Loucy (cell line): ENCODE results near the gene AGPS.
"Not testable (repeated sequence)": the region's sequence is repeated elsewhere in the genome, so short reads cannot be mapped to it uniquely, and the experiment has no call there.

Experiments
- H2AFZ ChIP-seq: fragments of 200-600 bp; sonication (generic); 2 replicates; pipeline ENCODE4 v1.6.0; 2016; ENCODE audit warnings: antibody characterized with exemption, mild to moderate bottlenecking, low read length, moderate library complexity
- H3F3A ChIP-seq: fragments of 200-600 bp; 2 replicates; pipeline ENCODE4 v1.6.0; 2016; ENCODE audit warnings: antibody characterized with exemption, low read depth, mild to moderate bottlenecking
- H3K27me3 ChIP-seq: fragments of 200-600 bp; sonication (generic); 2 replicates; pipeline ENCODE4 v1.6.1; 2014; ENCODE audit warnings: low read length, mild to moderate bottlenecking; ENCODE audit not compliant: insufficient read depth, poor library complexity, severe bottlenecking
- H3K36me3 ChIP-seq: fragments of 200-600 bp; sonication (generic); 2 replicates; pipeline ENCODE4 v1.6.1; 2016; ENCODE audit warnings: low read length; ENCODE audit not compliant: insufficient read depth
- H3K4me1 ChIP-seq: fragments of 200-600 bp; sonication (generic); 2 replicates; pipeline ENCODE4 v1.5.1; 2014; ENCODE audit warnings: low read length, mild to moderate bottlenecking; ENCODE audit not compliant: insufficient read depth, poor library complexity, severe bottlenecking
- H3K4me2 ChIP-seq: fragments of 200-600 bp; sonication (generic); 2 replicates; pipeline ENCODE4 v1.6.0; 2014; ENCODE audit warnings: antibody characterized with exemption, low read length, low read depth, mild to moderate bottlenecking; ENCODE audit not compliant: poor library complexity, severe bottlenecking
- H3K4me3 ChIP-seq: fragments of 200-600 bp; sonication (generic); 2 replicates; pipeline ENCODE4 v1.5.1; 2014; ENCODE audit warnings: low read length, mild to moderate bottlenecking, mixed read lengths; ENCODE audit not compliant: poor library complexity, severe bottlenecking
- H3K79me2 ChIP-seq: fragments of 200-600 bp; sonication (generic); 2 replicates; pipeline ENCODE4 v1.6.1; 2014; ENCODE audit warnings: low read length; ENCODE audit not compliant: insufficient read depth
- H3K9ac ChIP-seq: fragments of 200-600 bp; sonication (generic); 2 replicates; pipeline ENCODE4 v1.6.0; 2014; ENCODE audit warnings: mild to moderate bottlenecking, low read depth, low read length, moderate library complexity; ENCODE audit not compliant: poor library complexity, severe bottlenecking
- H3K9me2 ChIP-seq: fragments of 200-600 bp; sonication (generic); replicated peaks from 2 replicates; pipeline ENCODE4 v1.6.1; 2016; ENCODE audit warnings: low read depth, low read length, mixed read lengths
- H3K9me3 ChIP-seq: fragments of 200-600 bp; sonication (generic); 2 replicates; pipeline ENCODE4 v1.6.1; 2014; ENCODE audit warnings: mild to moderate bottlenecking, antibody characterized with exemption, low read length, low read depth; ENCODE audit not compliant: insufficient read depth
- H4K20me1 ChIP-seq: fragments of 200-600 bp; sonication (generic); 2 replicates; pipeline ENCODE4 v1.6.0; 2014; ENCODE audit warnings: antibody characterized with exemption, low read length, mild to moderate bottlenecking; ENCODE audit not compliant: insufficient read depth, poor library complexity, severe bottlenecking
- CTCF ChIP-seq: fragments of 200-600 bp; sonication (generic); conservative IDR thresholded peaks from 2 replicates; pipeline ENCODE4 v1.5.1; 2014; ENCODE audit warnings: mild to moderate bottlenecking, antibody characterized with exemption, low read length
- EZH2phosphoT487 ChIP-seq: fragments of 200-600 bp; IDR thresholded peaks from 2 replicates; pipeline ENCODE4 v1.6.1; 2018; ENCODE audit warnings: antibody characterized with exemption, mild to moderate bottlenecking, moderate library complexity, borderline replicate concordance

The AGPS gene

GRCh38 chr2:177427316-177427715, 34.7 kb downstream of the AGPS start:
- Histone ChIP-seq H3K9ac (no peak overlapping the region), H3F3A (no peaks in the 10 kb centered on the region), H3K9me3 (peaks cover 22% of the 10 kb centered on the region; the same call in 1 of the 2 replicates), H2AFZ (no peak overlapping the region), H3K4me1 (no peaks in the 10 kb centered on the region), H3K27me3 (no peaks in the 10 kb centered on the region), H4K20me1 (no peaks in the 10 kb centered on the region), H3K36me3 (peaks cover 47% of the 10 kb centered on the region), H3K4me3 (no peak overlapping the region), H3K79me2 (peaks cover 89% of the 10 kb centered on the region), H3K4me2 (no peak overlapping the region), H3K9me2 (no peaks in the 10 kb centered on the region)
- TF ChIP-seq EZH2phosphoT487, result no peak
- no peak for TF ChIP-seq CTCF

- not testable (repeated sequence) for H3K27me3 ChIP-seq, H2AFZ ChIP-seq, H3K9me2 ChIP-seq, H3K4me1 ChIP-seq, H3F3A ChIP-seq, H3K9ac ChIP-seq, H3K4me2 ChIP-seq, H4K20me1 ChIP-seq, H3K4me3 ChIP-seq
- H3K9me3 ChIP-seq, result peaks cover 28% of the 10 kb centered on the region; the same call in 1 of the 2 replicates
- peaks cover 92% of the 10 kb centered on the region for H3K79me2 ChIP-seq
- H3K36me3 ChIP-seq, result peaks cover 50% of the 10 kb centered on the region
These were observed 35.4 kb downstream of the AGPS start for GRCh38 chr2:177427936-177428335.

- Histone ChIP-seq H3K27me3 (no peaks in the 10 kb centered on the region), H3K9me2 (no peaks in the 10 kb centered on the region), H3K4me3 (no peak overlapping the region), H3K36me3 (peaks cover 57% of the 10 kb centered on the region), H3K4me2 (no peak overlapping the region), H3F3A (no peaks in the 10 kb centered on the region), H3K9me3 (peaks cover 44% of the 10 kb centered on the region; the same call in 1 of the 2 replicates), H3K4me1 (no peaks in the 10 kb centered on the region), H2AFZ (no peak overlapping the region), H3K9ac (no peak overlapping the region), H4K20me1 (no peaks in the 10 kb centered on the region), H3K79me2 (peaks cover 88% of the 10 kb centered on the region)
- TF ChIP-seq CTCF (no peak), EZH2phosphoT487 (no peak)
These were observed 37.2 kb downstream of the AGPS start for GRCh38 chr2:177429688-177430325.

GRCh38 chr2:177430411-177430810, 37.8 kb downstream of the AGPS start:
- Histone ChIP-seq H3K4me3 (no peak overlapping the region), H3K4me1 (no peaks in the 10 kb centered on the region), H3K36me3 (peaks cover 62% of the 10 kb centered on the region), H3K27me3 (no peaks in the 10 kb centered on the region), H3K9me3 (peaks cover 44% of the 10 kb centered on the region; the same call in 1 of the 2 replicates), H3K9me2 (no peaks in the 10 kb centered on the region), H2AFZ (no peak overlapping the region), H3K79me2 (peaks cover 86% of the 10 kb centered on the region), H4K20me1 (no peaks in the 10 kb centered on the region), H3K4me2 (no peak overlapping the region), H3K9ac (no peak overlapping the region), H3F3A (no peaks in the 10 kb centered on the region)
- no peak for TF ChIP-seq EZH2phosphoT487
- TF ChIP-seq CTCF, result no peak

- H3K4me2 ChIP-seq, H3K9ac ChIP-seq, H3K4me1 ChIP-seq, H2AFZ ChIP-seq, H3F3A ChIP-seq, H3K9me2 ChIP-seq, H3K4me3 ChIP-seq, H4K20me1 ChIP-seq, H3K27me3 ChIP-seq: not testable (repeated sequence)
- Histone ChIP-seq H3K36me3 (peaks cover 68% of the 10 kb centered on the region), H3K79me2 (peaks cover 79% of the 10 kb centered on the region), H3K9me3 (peaks cover 44% of the 10 kb centered on the region; the same call in 1 of the 2 replicates)
These were observed 38.6 kb downstream of the AGPS start for GRCh38 chr2:177431111-177431725.
